Activated naive CD4-positive, alpha-beta T cell treated with anti-CD3 and anti-CD28 coated beads, Interleukin-2, amount 50 U/mL, for 24 hours (primary cell): Measurements from ENCODE around the gene PNPLA2.

ENCODE experiments used
- H3K27ac Mint-ChIP-seq: one replicate; pipeline ENCODE4 v1.8.0; 2021; ENCODE audit warnings: mild to moderate bottlenecking, mixed read lengths
- H3K27me3 Mint-ChIP-seq: one replicate; pipeline ENCODE4 v1.8.0; 2021; ENCODE audit warnings: mixed read lengths
- H3K36me3 Mint-ChIP-seq: one replicate; pipeline ENCODE4 v1.8.0; 2021; ENCODE audit warnings: mixed read lengths
- H3K4me1 Mint-ChIP-seq: one replicate; pipeline ENCODE4 v1.8.0; 2021; ENCODE audit warnings: mixed read lengths
- H3K4me3 Mint-ChIP-seq: one replicate; pipeline ENCODE4 v1.8.0; 2021; ENCODE audit warnings: mild to moderate bottlenecking, mixed read lengths
- H3K9me3 Mint-ChIP-seq: one replicate; pipeline ENCODE4 v1.8.0; 2021; ENCODE audit warnings: mixed read lengths

The PNPLA2 gene

GRCh38 chr11:778976-779954, 39.4 kb upstream of the PNPLA2 start:
- H3K9me3 Mint-ChIP-seq, result no peaks in the 10 kb centered on the region
- H3K4me3 Mint-ChIP-seq, result peak overlapping the region; percentile 36
- no peaks in the 10 kb centered on the region for H3K36me3 Mint-ChIP-seq
- peaks cover 31% of the 10 kb centered on the region for H3K4me1 Mint-ChIP-seq
- no peaks in the 10 kb centered on the region for H3K27me3 Mint-ChIP-seq
- H3K27ac Mint-ChIP-seq, result no peak overlapping the region

- no peak overlapping the region for H3K4me3 Mint-ChIP-seq
- H3K27ac Mint-ChIP-seq, result no peak overlapping the region
- peaks cover 28% of the 10 kb centered on the region for H3K4me1 Mint-ChIP-seq
- H3K36me3 Mint-ChIP-seq, result no peaks in the 10 kb centered on the region
- no peaks in the 10 kb centered on the region for H3K9me3 Mint-ChIP-seq
- H3K27me3 Mint-ChIP-seq, result no peaks in the 10 kb centered on the region
Measured at GRCh38 chr11:779955-780532, 38.7 kb upstream of the PNPLA2 start.

- no peaks in the 10 kb centered on the region for H3K9me3 Mint-ChIP-seq
- H3K4me1 Mint-ChIP-seq, result peaks cover 15% of the 10 kb centered on the region
- H3K36me3 Mint-ChIP-seq, result no peaks in the 10 kb centered on the region
- H3K27ac Mint-ChIP-seq, result no peak overlapping the region
- H3K4me3 Mint-ChIP-seq, result no peak overlapping the region
- no peaks in the 10 kb centered on the region for H3K27me3 Mint-ChIP-seq
Measured at GRCh38 chr11:782264-783174, 36.2 kb upstream of the PNPLA2 start.

GRCh38 chr11:783581-784015, 35.1 kb upstream of the PNPLA2 start:
- Mint-ChIP-seq H3K27me3 (no peaks in the 10 kb centered on the region), H3K4me3 (no peak overlapping the region), H3K9me3 (no peaks in the 10 kb centered on the region), H3K27ac (no peak overlapping the region), H3K4me1 (peaks cover 15% of the 10 kb centered on the region), H3K36me3 (no peaks in the 10 kb centered on the region)

- no peaks in the 10 kb centered on the region for H3K27me3 Mint-ChIP-seq
- H3K4me1 Mint-ChIP-seq, result peaks cover 7% of the 10 kb centered on the region
- H3K9me3 Mint-ChIP-seq, result no peaks in the 10 kb centered on the region
- no peak overlapping the region for H3K4me3 Mint-ChIP-seq
- no peaks in the 10 kb centered on the region for H3K36me3 Mint-ChIP-seq
- no peak overlapping the region for H3K27ac Mint-ChIP-seq
Measured at GRCh38 chr11:786235-787083, 32.3 kb upstream of the PNPLA2 start.

- no peak overlapping the region for H3K4me3 Mint-ChIP-seq
- no peak overlapping the region for H3K27ac Mint-ChIP-seq
- peaks cover 7% of the 10 kb centered on the region for H3K4me1 Mint-ChIP-seq
- no peaks in the 10 kb centered on the region for H3K9me3 Mint-ChIP-seq
- no peaks in the 10 kb centered on the region for H3K36me3 Mint-ChIP-seq
- H3K27me3 Mint-ChIP-seq, result no peaks in the 10 kb centered on the region
Measured at GRCh38 chr11:787084-787675, 31.5 kb upstream of the PNPLA2 start.

- H3K27ac Mint-ChIP-seq, result no peak overlapping the region
- H3K36me3 Mint-ChIP-seq, result no peaks in the 10 kb centered on the region
- H3K9me3 Mint-ChIP-seq, result no peaks in the 10 kb centered on the region
- no peak overlapping the region for H3K4me3 Mint-ChIP-seq
- no peaks in the 10 kb centered on the region for H3K27me3 Mint-ChIP-seq
- H3K4me1 Mint-ChIP-seq, result peaks cover 7% of the 10 kb centered on the region
Measured at GRCh38 chr11:788009-788640, 30.6 kb upstream of the PNPLA2 start.

GRCh38 chr11:788953-789940, 29.5 kb upstream of the PNPLA2 start:
- Mint-ChIP-seq H3K36me3 (no peaks in the 10 kb centered on the region), H3K4me1 (no peaks in the 10 kb centered on the region), H3K9me3 (no peaks in the 10 kb centered on the region), H3K27ac (no peak overlapping the region), H3K27me3 (no peaks in the 10 kb centered on the region), H3K4me3 (no peak overlapping the region)

GRCh38 chr11:789943-790342, 28.8 kb upstream of the PNPLA2 start, which contains the start of gene CEND1:
TSS of gene CEND1 (minus strand) at chr11:790090. CDS start at chr11:788576, 1,514 bp downstream.
- Mint-ChIP-seq H3K27me3 (no peaks in the 10 kb centered on the region), H3K4me1 (no peaks in the 10 kb centered on the region), H3K27ac (no peak within 1 kb of the TSS), H3K9me3 (no peaks in the 10 kb centered on the region), H3K4me3 (no peak within 1 kb of the TSS), H3K36me3 (no peaks in the 10 kb centered on the region)

GRCh38 chr11:790721-791564, 27.8 kb upstream of the PNPLA2 start:
- H3K4me1 Mint-ChIP-seq, result peaks cover 2% of the 10 kb centered on the region
- H3K9me3 Mint-ChIP-seq, result no peaks in the 10 kb centered on the region
- H3K36me3 Mint-ChIP-seq, result no peaks in the 10 kb centered on the region
- H3K4me3 Mint-ChIP-seq, result no peak overlapping the region
- H3K27ac Mint-ChIP-seq, result no peak overlapping the region
- no peaks in the 10 kb centered on the region for H3K27me3 Mint-ChIP-seq

GRCh38 chr11:791658-792534, 26.8 kb upstream of the PNPLA2 start:
- H3K4me3 Mint-ChIP-seq, result no peak overlapping the region
- H3K4me1 Mint-ChIP-seq, result peaks cover 7% of the 10 kb centered on the region
- H3K9me3 Mint-ChIP-seq, result no peaks in the 10 kb centered on the region
- no peaks in the 10 kb centered on the region for H3K36me3 Mint-ChIP-seq
- H3K27me3 Mint-ChIP-seq, result no peaks in the 10 kb centered on the region
- H3K27ac Mint-ChIP-seq, result no peak overlapping the region

GRCh38 chr11:792535-792821, 26.2 kb upstream of the PNPLA2 start:
- Mint-ChIP-seq H3K9me3 (no peaks in the 10 kb centered on the region), H3K36me3 (no peaks in the 10 kb centered on the region), H3K4me3 (no peak overlapping the region), H3K4me1 (peaks cover 7% of the 10 kb centered on the region), H3K27me3 (no peaks in the 10 kb centered on the region), H3K27ac (no peak overlapping the region)
